OCI-LY1 (cell line): ENCODE data around the gene SPART.
A peak's percentile ranks its signal among the peaks of the same experiment; 100 is the strongest.

ENCODE experiments used
- H2AFZ ChIP-seq: fragments of 200-600 bp; sonication (generic), shearing (Covaris generic); 2 replicates; pipeline ENCODE4 v1.6.0; 2014; ENCODE audit warnings: antibody characterized with exemption, mild to moderate bottlenecking, low read length
- H3F3A ChIP-seq: fragments of 200-600 bp; sonication (generic), shearing (Covaris generic); 2 replicates; pipeline ENCODE4 v1.6.0; 2014; ENCODE audit warnings: mild to moderate bottlenecking, antibody characterized with exemption, low read length, moderate library complexity; ENCODE audit not compliant: insufficient read depth
- H3K27ac ChIP-seq: fragments of 200-600 bp; sonication (generic); 2 replicates; pipeline ENCODE4 v1.5.1; 2014; ENCODE audit warnings: low read length, mixed run types, mild to moderate bottlenecking, low read depth; ENCODE audit not compliant: poor library complexity, severe bottlenecking
- H3K27me3 ChIP-seq: fragments of 200-600 bp; sonication (generic); 2 replicates; pipeline ENCODE4 v1.6.0; 2014; ENCODE audit warnings: antibody characterized with exemption, mild to moderate bottlenecking, low read length, moderate library complexity; ENCODE audit not compliant: insufficient read depth
- H3K36me3 ChIP-seq: fragments of 200-600 bp; sonication (generic); 2 replicates; pipeline ENCODE4 v1.6.1; 2014; ENCODE audit warnings: mild to moderate bottlenecking, antibody characterized with exemption, low read length, moderate library complexity, mixed read lengths; ENCODE audit not compliant: insufficient read depth
- H3K4me1 ChIP-seq: fragments of 200-600 bp; sonication (generic); 2 replicates; pipeline ENCODE4 v1.5.1; 2014; ENCODE audit warnings: mild to moderate bottlenecking, low read length, moderate library complexity; ENCODE audit not compliant: insufficient read depth, severe bottlenecking
- H3K4me2 ChIP-seq: fragments of 200-600 bp; sonication (generic), shearing (Covaris generic); 2 replicates; pipeline ENCODE4 v1.6.1; 2014; ENCODE audit warnings: low read length
- H3K4me3 ChIP-seq: fragments of 200-600 bp; sonication (generic); 2 replicates; pipeline ENCODE4 v1.5.1; 2014; ENCODE audit warnings: low read length, low read depth, mild to moderate bottlenecking, mixed read lengths; ENCODE audit not compliant: poor library complexity, severe bottlenecking
- H3K79me2 ChIP-seq: fragments of 200-600 bp; shearing (Covaris generic); 2 replicates; pipeline ENCODE4 v1.6.1; 2016; ENCODE audit warnings: mixed run types, low read length, mixed read lengths; ENCODE audit not compliant: insufficient read depth
- H3K9ac ChIP-seq: fragments of 200-600 bp; sonication (generic), shearing (Covaris generic); 2 replicates; pipeline ENCODE4 v1.6.1; 2014; ENCODE audit warnings: mild to moderate bottlenecking, low read length, mixed read lengths
- H3K9me2 ChIP-seq: fragments of 200-600 bp; sonication (generic), shearing (Covaris generic); 2 replicates; pipeline ENCODE4 v1.6.1; 2014; ENCODE audit warnings: low read depth, mild to moderate bottlenecking, low read length, mixed read lengths
- H3K9me3 ChIP-seq: fragments of 200-600 bp; shearing (Covaris generic); 2 replicates; pipeline ENCODE4 v1.6.1; 2014; ENCODE audit warnings: low read length, mixed read lengths
- H4K20me1 ChIP-seq: fragments of 200-600 bp; sonication (generic), shearing (Covaris generic); 2 replicates; pipeline ENCODE4 v1.6.0; 2016; ENCODE audit warnings: mild to moderate bottlenecking, low read length; ENCODE audit not compliant: insufficient read depth
- CTCF ChIP-seq: fragments of 200-600 bp; sonication (generic), shearing (Covaris generic); IDR thresholded peaks from 2 replicates; pipeline ENCODE4 v1.5.1; 2017; ENCODE audit warnings: mild to moderate bottlenecking, antibody characterized with exemption, low read length, moderate library complexity, mixed read lengths
- EZH2 ChIP-seq: fragments of 200-600 bp; sonication (generic), shearing (Covaris generic); IDR thresholded peaks from 2 replicates; pipeline ENCODE4 v1.8.0; 2017; ENCODE audit warnings: borderline replicate concordance, mixed run types, mild to moderate bottlenecking, antibody characterized with exemption, low read length, moderate library complexity, mixed read lengths

Gene SPART, protein sequence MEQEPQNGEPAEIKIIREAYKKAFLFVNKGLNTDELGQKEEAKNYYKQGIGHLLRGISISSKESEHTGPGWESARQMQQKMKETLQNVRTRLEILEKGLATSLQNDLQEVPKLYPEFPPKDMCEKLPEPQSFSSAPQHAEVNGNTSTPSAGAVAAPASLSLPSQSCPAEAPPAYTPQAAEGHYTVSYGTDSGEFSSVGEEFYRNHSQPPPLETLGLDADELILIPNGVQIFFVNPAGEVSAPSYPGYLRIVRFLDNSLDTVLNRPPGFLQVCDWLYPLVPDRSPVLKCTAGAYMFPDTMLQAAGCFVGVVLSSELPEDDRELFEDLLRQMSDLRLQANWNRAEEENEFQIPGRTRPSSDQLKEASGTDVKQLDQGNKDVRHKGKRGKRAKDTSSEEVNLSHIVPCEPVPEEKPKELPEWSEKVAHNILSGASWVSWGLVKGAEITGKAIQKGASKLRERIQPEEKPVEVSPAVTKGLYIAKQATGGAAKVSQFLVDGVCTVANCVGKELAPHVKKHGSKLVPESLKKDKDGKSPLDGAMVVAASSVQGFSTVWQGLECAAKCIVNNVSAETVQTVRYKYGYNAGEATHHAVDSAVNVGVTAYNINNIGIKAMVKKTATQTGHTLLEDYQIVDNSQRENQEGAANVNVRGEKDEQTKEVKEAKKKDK

GRCh38 chr13:36346222-36347083, at the start of gene SPART:
SPART (minus strand) TSS chr13:36346394; CDS start chr13:36335830, 10,564 bp downstream.
- H3K9me2 ChIP-seq, result no peaks in the 10 kb centered on the region
- no peaks in the 10 kb centered on the region for H3K9me3 ChIP-seq
- no peak within 1 kb of the TSS for H3K9ac ChIP-seq
- H3K36me3 ChIP-seq, result no peaks in the 10 kb centered on the region
- no peaks in the 10 kb centered on the region for H3K79me2 ChIP-seq
- TF ChIP-seq EZH2 (no peak), CTCF (peak; percentile 55)
- H3K27me3 ChIP-seq, result no peaks in the 10 kb centered on the region
- H3F3A ChIP-seq, result no peaks in the 10 kb centered on the region
- H3K27ac ChIP-seq, result no peak within 1 kb of the TSS
- H4K20me1 ChIP-seq, result no peaks in the 10 kb centered on the region
- no peak within 1 kb of the TSS for H3K4me3 ChIP-seq
- no peaks in the 10 kb centered on the region for H3K4me1 ChIP-seq
- H3K4me2 ChIP-seq, result no peak within 1 kb of the TSS
- no peak within 1 kb of the TSS for H2AFZ ChIP-seq

DNA sequence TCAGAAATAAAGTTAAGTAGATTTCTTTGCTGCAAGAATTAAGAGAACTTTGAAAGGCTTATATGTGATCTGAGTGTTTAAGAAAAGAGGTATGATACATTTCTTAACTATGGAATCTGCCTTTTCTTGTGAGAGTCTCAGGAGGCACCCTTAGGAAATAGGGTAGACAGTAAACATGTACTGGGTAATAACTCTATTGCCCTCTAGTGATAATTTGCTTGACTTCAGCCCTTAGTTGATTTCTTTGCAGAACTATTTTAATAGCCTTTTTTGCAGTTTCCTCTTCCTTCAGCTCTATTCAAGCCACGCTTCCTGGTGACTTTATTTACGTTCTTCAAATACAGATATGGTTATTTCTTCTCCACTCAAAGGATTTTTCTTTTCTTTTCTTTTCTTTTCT, 49.1 kb upstream of the SPART start:
- Histone ChIP-seq H3K27me3 (no peaks in the 10 kb centered on the region), H3K9me2 (no peaks in the 10 kb centered on the region), H2AFZ (no peak overlapping the region), H3F3A (no peaks in the 10 kb centered on the region), H3K27ac (no peak overlapping the region), H3K4me2 (no peak overlapping the region), H4K20me1 (no peaks in the 10 kb centered on the region), H3K36me3 (no peaks in the 10 kb centered on the region), H3K4me1 (no peaks in the 10 kb centered on the region), H3K9ac (no peak overlapping the region), H3K4me3 (no peak overlapping the region), H3K79me2 (no peaks in the 10 kb centered on the region), H3K9me3 (no peaks in the 10 kb centered on the region)
- TF ChIP-seq EZH2, result no peak

DNA sequence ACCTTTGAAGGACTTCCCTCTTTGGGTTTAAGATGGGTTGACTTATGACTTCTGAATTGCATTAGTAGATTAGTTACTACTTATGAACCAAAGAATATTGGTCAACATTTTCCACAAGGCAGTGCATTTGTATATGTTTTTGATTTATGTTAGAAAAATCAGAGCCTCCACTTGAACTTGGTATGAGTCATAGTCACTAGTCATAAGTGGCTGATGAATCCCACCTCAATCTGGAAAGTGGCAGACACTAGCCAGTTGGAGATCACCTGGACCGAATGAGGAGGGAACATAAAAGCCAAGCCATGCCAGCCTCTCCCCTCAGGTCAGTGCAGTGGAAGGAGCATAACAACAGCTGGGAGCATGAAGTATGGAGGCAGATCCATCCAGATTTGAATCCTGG, 39.3 kb upstream of the SPART start:
- no peak overlapping the region for H3K9ac ChIP-seq
- TF ChIP-seq CTCF, result no peak
- TF ChIP-seq EZH2, result no peak

More for the DNA sequence above, 39.3 kb upstream of the SPART start:
- no peak overlapping the region for H3K27ac ChIP-seq
- H3K27me3 ChIP-seq, result no peaks in the 10 kb centered on the region
- no peak overlapping the region for H3K4me3 ChIP-seq
- no peaks in the 10 kb centered on the region for H3K9me2 ChIP-seq
- H3K79me2 ChIP-seq, result no peaks in the 10 kb centered on the region
- no peak overlapping the region for H3K4me2 ChIP-seq
- H3K9me3 ChIP-seq, result no peaks in the 10 kb centered on the region
- H4K20me1 ChIP-seq, result no peaks in the 10 kb centered on the region
- no peaks in the 10 kb centered on the region for H3K4me1 ChIP-seq
- H3K36me3 ChIP-seq, result no peaks in the 10 kb centered on the region
- H2AFZ ChIP-seq, result no peak overlapping the region
- H3F3A ChIP-seq, result no peaks in the 10 kb centered on the region
